GM19455 (cell line): Measurements from ENCODE around the gene UBE2Q2.
"Not testable (repeated sequence)": the region's sequence is repeated elsewhere in the genome, so short reads cannot be mapped to it uniquely, and the experiment has no call there.

Experiments
- ATAC-seq: cut with Tn5 transposase; IDR thresholded peaks from one replicate; pipeline ENCODE4 v1.9.1; 2021; ENCODE audit not compliant: unreplicated experiment

UBE2Q2 gene

DNA sequence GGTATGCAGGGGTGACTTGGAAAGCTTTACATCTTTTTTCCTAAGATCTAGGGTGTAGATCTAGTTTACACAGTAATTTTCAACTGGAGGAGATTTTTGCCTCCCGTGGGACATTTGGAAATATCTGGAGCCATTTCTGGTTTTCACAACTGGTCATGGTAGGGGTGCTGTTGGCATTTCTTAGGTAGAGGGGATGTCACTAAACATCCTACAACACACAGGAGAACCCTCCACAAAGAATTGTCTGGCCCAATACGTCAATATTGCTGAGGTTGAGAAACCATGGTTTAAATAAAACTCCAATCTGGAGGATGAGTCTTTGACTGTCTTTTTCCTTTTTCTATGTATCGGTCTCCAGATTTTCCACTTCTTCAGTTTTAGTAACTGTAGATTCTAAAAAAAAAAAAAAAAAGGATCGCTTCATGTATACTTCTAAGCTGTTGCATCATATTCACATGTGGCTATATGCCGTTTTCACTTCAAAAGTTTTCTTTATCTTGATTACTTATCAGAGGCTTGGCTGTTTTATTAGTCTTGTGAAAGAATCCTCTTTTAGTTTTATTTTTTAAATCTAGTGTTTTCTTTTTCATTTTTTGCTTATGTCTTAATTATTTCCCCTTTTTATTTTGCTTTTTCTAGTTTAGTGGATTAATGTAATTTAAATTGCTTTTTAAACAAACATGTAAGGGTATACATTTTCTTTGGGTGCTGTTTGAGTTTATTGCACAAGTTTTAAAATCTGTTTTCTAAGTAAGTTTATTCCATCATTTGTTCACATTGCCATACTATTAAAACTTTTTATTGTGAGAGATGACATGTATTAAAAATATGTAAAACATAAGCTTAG lies 21.2 kb downstream of the UBE2Q2 start:
- ATAC-seq: no peak

DNA sequence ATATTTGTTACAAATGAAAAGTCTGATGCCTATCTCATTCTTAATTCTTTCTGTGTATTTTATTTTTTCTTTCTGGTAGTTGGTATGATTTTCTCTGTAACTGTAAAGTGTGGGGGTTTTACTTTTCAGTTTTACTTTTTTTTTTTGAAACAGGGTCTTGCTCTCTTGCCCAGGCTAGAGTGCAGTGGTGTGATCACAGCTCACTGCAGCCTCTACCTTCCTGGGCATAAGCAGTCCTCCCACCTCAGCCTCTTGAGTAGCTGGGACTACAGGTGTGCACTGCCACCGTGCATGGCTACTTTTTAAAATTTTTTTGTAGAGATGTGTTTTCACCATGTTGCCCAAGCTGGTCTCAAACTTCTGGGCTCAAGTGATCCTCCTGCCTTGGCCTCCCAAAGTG lies 22.8 kb downstream of the UBE2Q2 start:
- ATAC-seq: not testable (repeated sequence)

DNA sequence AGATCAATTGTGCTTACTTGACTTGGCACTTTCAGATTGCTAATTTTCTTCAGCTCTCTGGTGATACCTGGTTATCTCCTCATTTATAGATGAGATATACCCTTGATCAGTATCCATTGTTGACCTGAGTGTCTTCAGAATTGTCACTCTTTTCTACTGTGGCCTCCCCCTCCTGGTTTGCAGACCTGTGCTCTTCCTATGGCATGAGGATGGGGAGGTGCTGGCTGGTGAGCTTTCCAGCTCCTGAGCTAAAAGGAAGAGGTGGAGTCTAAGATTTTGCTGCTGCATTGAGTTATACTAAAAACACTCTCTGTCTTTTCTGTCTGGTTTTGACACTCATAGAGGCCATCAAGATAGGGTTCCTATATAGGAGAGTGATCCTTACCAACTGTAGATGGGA lies 23.7 kb downstream of the UBE2Q2 start:
- ATAC-seq: no peak

DNA sequence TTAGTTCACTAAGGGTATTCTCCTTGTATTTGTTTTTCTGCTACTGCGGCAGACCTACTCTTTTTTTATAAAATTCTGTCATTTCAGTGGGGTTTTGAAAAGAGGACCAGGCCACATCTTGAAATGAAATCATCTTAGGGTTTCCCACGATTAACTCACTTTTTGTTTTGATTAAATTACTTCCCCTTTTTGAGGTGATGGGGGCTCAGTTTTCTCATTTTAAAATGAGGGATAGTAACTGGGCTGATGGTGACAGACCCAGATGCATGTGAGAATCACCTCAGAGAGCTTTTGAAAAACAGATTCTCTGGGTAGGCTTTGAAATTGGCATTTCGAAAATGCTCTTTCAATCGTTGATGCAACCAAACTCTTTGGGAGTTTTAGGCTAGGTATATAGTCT lies 24.2 kb downstream of the UBE2Q2 start:
- no peak for ATAC-seq

DNA sequence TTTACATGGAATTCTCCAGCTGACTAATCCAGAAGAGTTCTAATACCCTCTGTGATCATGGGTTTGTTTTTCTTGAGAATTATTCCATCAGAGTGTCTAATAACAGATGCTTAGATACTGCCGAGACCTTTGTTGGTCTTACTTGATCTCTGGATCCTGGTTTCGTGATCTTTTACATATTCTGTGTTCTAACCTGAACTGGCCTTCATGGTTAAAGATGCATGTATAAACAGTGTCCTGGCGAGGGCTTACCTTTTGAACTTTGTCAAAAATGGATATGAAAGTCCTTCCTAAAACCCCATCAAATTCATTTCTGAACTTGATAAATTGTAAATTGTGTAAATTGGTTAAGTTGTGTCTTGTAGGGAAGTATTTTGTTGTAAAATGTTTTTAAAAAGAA lies 24.8 kb downstream of the UBE2Q2 start:
- no peak for ATAC-seq

DNA sequence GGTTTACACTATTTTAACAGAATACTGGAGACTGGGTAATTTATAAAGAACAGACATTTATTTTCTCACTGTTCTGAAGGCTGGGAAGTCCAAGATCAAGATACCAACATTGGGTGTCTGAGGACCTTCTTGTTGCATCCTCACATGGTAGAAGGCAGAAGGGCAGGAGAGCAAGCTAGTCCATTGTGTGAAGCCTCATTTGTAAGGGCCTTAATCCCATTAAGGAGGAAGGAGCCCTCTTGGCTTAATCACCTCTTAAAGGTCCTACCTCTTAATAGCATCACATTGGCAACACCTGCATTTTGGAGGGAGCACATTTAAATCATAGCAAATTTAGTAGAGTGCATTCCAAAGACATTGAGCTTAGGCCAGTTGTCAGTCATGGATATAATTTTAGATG lies 26.2 kb downstream of the UBE2Q2 start:
- ATAC-seq: no peak

DNA sequence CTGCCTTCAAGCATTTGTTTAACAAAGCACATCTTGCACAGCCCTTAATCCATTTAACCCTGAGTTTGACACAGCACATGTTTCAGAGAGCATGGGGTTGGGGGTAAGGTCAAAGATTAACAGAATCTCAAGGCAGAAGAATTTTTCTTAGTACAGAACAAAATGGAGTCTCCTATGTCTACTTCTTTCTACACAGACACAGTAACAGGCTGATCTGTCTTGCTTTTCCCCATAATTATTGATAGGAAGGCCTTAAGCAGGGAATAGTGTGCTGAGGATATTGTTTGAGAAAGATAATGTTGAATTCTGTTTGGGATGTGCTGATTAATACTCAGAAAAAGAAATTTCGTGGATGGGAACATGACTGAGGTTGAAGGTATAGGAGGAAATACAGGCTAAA lies 28.3 kb downstream of the UBE2Q2 start:
- not testable (repeated sequence) for ATAC-seq

DNA sequence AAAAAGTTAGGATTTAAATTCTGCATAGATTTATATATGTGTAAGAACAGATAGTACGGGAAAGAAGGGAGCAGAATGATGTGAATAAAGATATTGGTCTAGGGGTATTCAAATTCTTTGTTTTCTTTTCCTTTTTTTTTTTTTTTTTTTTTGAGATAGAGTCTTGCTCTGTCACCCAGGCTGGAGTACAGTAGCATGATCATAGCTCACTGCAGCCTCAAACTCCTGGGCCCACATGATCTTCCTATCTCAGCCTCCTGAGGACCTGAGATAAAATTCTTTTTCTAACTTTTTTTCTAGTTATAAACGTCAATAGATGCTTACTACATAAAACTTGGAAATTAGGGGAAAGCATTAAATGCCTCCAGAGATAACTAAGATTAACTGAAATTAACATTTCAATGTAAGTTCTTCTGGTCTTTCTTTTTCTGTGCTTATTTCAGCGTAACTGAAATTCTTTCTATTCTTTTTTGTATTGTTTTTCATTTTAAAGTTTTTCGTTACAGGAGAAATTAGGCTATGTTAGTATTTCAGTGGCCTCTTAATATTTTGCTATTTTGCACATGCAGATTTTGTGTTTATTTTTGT lies 29.2 kb downstream of the UBE2Q2 start:
- ATAC-seq: no peak

DNA sequence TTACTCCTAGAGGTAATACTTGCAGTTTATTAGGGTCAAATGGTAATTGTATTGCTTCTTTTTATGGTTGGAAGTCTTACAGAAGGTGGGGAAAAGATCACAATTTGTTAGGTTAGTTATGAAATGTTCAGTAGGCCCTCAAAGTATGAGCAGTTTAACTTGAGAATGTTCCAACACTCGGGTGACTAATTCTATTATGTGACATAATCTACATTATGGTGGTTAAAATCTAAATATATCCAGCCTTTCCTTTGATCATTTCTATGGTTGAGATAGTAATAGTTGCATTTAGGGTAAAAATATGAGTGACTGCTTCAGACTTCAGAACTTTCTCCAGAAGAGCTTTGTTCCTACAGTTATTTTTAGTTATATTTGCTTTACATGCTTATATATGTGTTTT lies 40.8 kb downstream of the UBE2Q2 start:
- no peak for ATAC-seq

DNA sequence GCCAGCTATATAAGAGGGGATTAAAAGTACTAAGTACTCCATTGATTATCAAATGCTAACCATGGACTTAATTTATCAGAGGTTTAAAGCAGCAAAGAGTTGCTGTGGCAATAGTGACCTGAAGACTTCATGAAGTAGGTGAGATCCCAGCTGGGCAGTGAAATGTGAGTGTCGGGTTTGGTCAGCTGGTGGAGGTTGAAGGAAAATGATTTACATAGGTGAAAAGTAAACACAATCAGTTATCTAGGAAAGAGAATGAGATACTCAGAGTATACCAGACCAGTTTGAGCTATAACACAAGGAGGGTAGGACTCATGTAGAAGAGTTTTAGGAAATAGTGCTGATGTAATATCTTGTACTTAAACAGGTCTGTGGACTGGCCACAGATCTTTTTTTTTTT lies 43.9 kb downstream of the UBE2Q2 start:
- ATAC-seq: no peak

DNA sequence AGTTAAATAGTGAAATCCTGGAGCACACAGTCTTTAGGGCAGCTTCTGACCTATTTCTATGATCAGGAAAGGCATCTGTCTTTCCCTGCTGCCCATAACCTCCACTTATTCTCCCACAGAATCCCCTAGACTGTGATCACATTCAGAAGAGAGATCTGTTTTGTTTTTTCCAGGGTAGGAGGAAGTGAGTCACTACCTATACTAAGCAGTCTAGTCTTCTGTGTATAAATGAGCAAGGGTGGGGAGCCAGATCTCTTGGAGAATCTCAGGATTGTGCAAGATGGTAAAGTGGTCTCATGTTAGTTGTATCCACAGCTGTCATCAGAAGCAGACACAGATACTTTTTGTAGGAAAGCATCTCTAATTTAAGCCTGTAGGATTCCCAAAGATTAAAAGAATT lies 48.6 kb downstream of the UBE2Q2 start:
- ATAC-seq: no peak

DNA sequence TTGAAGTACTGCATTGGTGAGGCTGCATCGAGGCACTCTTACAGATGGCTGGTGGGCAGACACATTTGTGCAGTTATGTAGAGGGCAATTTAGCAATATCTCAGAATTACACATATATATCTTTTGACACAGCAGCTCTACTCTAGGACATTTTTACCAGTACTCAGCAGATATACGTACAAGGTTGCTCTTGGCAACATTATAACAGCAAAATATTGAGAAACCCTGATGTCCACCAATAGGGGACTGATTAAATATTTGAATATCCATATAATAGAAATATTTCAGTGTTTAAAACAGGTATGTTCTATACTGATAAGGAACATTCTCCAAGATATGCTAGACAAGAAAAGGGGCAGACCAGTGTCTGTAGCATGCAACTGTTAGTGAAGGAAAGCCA lies 52.5 kb downstream of the UBE2Q2 start:
- no peak for ATAC-seq

DNA sequence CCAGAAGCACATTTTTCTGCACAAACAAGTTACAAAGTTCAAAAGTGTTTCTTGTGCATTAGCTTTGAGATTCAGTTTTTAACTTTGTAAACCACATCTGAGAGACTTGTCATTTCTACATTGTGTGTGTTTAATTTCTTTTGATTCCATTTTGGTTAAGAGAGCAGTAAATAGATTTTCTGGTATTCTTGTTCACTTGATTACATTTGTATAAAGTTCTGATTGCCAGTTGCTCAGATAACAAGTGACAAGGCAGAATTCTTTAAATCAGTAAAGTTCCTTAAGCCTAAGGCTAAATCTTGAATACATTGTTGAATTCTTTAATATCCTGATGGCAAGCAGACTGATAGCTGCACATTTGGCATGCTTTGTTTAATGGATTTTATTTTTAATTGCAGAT lies 57.3 kb downstream of the UBE2Q2 start:
- no peak for ATAC-seq

DNA sequence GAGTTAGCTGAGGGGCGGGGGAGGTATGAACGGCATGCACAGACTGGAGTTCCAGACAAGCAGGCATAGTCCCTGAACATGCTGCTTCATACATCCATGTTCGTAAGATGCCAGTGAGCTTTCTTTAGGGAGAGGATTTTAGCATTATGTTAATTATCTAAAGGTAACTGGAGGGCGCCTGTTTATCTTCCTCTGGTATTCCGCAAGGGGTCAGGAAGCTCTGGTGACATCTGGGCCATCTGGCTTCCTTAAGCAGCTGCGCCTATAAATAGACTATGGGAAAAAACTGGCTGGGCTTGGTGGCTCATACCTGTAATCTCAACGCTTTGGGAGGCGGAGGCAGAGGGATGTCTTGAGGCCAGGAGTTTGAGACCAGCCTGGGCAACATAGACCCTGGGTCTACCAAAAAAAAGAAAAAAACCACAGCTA lies 58.9 kb downstream of the UBE2Q2 start:
- ATAC-seq: no peak

DNA sequence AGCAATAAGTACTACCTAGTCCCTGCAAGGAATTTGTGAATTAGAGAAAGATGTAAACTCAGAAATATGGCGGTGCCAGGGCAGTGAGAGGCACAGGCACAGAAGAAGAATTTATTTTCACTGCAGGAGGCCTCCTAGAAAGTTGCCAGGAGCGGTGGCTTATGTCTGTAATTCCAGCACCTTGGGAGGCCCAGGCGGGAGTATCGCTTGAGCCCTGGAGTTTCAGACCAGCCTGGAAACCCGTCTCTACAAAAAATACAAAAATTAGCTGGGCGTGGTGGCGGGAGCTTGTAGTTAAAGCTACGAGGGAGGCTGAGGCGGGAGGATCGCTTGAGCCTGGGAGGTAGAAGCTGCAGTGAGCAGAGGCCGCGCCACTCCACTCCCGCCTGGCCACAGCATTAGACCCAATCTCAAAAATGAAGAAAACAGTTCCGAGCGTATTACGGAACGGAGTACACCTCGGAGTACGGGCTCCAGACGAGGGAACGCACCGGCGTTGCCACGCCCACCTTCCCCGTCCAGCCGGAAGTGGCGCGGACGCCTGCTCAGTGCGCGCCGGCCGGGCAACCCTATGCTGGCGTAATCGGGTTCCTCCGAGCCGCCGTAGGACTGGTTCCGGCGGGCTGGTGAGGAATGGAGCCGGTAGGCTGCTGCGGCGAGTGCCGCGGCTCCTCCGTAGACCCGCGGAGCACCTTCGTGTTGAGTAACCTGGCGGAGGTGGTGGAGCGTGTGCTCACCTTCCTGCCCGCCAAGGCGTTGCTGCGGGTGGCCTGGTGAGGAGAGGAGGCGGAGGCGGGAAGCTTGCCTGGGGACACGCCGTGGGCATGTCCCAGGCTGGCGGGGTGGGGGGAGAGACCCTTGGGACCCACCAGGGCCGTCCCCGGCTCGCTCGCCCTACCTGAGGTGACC lies 60.3 kb downstream of the UBE2Q2 start, which contains the start of gene FBXO22:
Gene FBXO22, plus strand, starts transcription at position 548 of the 909 bp plus-strand sequence. Its CDS starts 86 bp downstream, at position 634.
- ATAC-seq: peak; percentile 95

DNA sequence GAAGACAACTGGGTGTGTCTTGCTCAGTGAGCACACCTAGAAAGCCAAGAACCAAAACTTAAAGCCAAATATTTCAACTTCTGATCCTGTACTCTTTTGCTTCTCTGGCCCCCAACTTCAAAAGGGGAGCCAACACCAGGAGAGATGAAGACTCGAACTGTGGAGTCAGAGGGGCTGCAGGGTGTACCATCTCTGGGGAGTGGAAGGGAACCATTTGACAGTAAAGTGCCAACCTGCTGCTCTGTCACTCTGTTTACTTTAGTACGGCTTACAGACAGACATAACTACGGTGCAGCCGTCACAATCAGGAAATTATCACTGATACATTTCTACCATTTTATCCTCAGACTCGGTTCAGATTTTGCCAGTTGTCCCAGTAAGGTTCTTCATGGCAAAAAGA lies 62.0 kb downstream of the UBE2Q2 start:
- no peak for ATAC-seq

DNA sequence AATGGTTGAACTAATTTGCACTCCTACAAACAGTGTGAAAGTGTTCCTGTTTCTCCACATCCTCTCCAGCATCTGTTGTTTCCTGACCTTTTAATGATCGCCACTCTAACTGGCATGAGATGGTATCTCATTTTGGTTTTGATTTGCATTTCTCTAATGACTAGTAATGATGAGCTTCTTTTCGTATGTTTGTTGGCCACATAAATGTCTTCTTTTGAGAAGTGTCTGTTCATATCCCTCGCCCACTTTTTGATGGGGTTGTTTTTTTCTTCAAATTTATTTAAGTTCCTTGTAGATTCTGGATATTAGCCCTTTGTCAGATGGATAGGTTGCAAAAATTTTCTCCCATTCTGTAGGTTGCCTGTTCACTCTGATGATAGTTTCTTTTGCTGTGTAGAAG lies 67.1 kb downstream of the UBE2Q2 start:
- not testable (repeated sequence) for ATAC-seq

DNA sequence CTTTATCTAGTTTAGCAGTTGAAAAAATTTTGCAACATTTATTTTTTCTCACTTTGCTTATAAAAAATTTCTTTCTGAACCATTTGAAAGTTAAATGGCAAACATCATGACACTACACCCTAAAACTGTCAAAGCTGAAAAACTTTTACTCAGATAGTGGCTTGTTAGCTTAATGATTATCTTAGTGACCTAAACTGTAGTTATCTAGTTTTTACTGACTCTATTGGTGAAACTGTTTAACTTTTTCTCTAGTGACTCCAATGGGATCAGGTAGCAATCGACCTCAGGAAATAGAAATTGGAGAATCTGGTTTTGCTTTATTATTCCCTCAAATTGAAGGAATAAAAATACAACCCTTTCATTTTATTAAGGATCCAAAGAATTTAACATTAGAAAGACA lies 73.7 kb downstream of the UBE2Q2 start:
- ATAC-seq: no peak

DNA sequence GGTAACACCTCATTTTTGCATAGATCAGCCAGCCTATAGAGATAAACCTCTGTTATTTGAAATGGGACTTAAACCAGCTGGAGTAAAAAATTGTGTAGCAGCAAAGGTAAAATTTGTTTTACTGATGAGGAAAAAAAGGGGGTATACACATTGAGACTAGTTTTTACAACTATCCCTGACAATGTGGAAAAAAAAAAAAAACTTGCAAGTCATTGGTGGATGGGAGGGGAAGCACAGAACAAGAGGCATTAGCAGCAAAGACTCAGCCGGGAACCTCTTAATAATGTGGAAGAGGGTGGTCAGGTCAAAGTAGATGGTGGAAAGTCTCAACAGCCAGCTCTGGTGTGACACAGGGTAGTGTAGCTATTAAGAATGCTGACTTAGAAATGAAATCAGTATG lies 74.9 kb downstream of the UBE2Q2 start:
- no peak for ATAC-seq

DNA sequence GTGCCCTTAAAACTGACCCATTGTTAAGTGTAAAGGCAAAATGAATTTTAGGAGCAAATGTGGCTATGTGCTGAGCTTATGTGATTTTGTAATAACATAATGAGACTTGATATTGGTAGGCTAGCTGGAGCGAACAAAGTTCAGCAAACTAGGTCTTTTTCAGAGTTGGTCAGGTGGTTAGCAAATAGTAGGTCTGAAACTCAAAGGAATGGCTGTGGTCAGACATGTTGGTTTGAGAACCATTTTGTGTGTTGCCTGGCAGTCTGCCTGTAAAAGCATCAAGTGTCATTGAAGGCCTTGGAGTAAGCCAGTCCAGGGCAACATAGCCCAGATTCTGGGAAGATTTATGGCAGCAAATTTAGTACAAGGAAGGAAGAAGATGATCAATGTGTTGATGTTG lies 76.8 kb downstream of the UBE2Q2 start:
- ATAC-seq: no peak
